ENCODE results near the gene HDAC4. TPM values are rescaled to one million over a fixed set of nuclear protein-coding genes. Genes with fewer than 3 reads are reported as not detected.
A peak's percentile ranks its signal among the peaks of the same experiment; 100 is the strongest.

Gene HDAC4
- total RNA-seq, 1 experiment from 2014 or later = 44.4 TPM

- no peak for DNase-seq (ENCODE audit: low spot score)
- CTCF ChIA-PET = no interaction called here
- TF ChIP-seq AR (CRISPR knock-in tag; IDR thresholded peaks at IDR 0.05) (no peak), TEAD4 (CRISPR knock-in tag; IDR thresholded peaks at IDR 0.05) (no peak), ZMAT4 (CRISPR knock-in tag; IDR thresholded peaks at IDR 0.05) (no peak)
- no peaks in the 10 kb centered on the region for H3K9me3 Mint-ChIP-seq
- no peak overlapping the region for H3K4me3 Mint-ChIP-seq
- no peak for ATAC-seq
- POLR2A ChIA-PET = no interaction called here
- H3K27me3 Mint-ChIP-seq (ENCODE audit: low read depth) = no peaks in the 10 kb centered on the region
- no peaks in the 10 kb centered on the region for H3K36me3 Mint-ChIP-seq
- peak overlapping the region; percentile 60; the same call in 1 of the 2 replicates for H3K27ac Mint-ChIP-seq
- peaks cover 54% of the 10 kb centered on the region for H3K4me1 Mint-ChIP-seq
Measured at GRCh38 chr2:239214725-239215124, 186.1 kb downstream of the HDAC4 start.

GRCh38 chr2:239213643-239214101 lies 187.1 kb downstream of the HDAC4 start:
- TF ChIP-seq USF2 (CRISPR knock-in tag; IDR thresholded peaks at IDR 0.05) = 0 out of 2 replicates have a peak, but pooled peaks have one; percentile 8
- TF ChIP-seq ATF2 (CRISPR knock-in tag; IDR thresholded peaks at IDR 0.05; ENCODE audit: borderline replicate concordance, low read depth) = no peak
- Mint-ChIP-seq H3K4me3 (no peak overlapping the region), H3K27ac (peak overlapping the region; percentile 62; the same call in 1 of the 2 replicates), H3K27me3 (ENCODE audit: low read depth) (no peaks in the 10 kb centered on the region), H3K4me1 (peaks cover 65% of the 10 kb centered on the region), H3K9me3 (no peaks in the 10 kb centered on the region), H3K36me3 (no peaks in the 10 kb centered on the region)
- ATAC-seq (no peak), DNase-seq (ENCODE audit: low spot score) (no peak)
- ChIA-PET POLR2A (no interaction called here), CTCF (interaction anchor here (1.6 kb wide), 1 partner anchor 19 kb away, joined by 5 read pairs; no protein-coding TSS in a partner anchor)

- ChIA-PET CTCF (interaction anchor here (1.6 kb wide), 1 partner anchor 19 kb away, joined by 5 read pairs; no protein-coding TSS in a partner anchor), POLR2A (no interaction called here)
- ATAC-seq (peak; percentile 21), DNase-seq (ENCODE audit: low spot score) (no peak)
- Mint-ChIP-seq H3K4me3 (no peak overlapping the region), H3K27ac (0 out of 2 replicates have a peak overlapping the region, but pooled peaks have one; percentile 49), H3K4me1 (peaks cover 70% of the 10 kb centered on the region), H3K27me3 (ENCODE audit: low read depth) (no peaks in the 10 kb centered on the region), H3K9me3 (no peaks in the 10 kb centered on the region), H3K36me3 (no peaks in the 10 kb centered on the region)
- TF ChIP-seq HMGA2 (CRISPR knock-in tag; IDR thresholded peaks at IDR 0.05) = no peak
- no peak for TF ChIP-seq IRF2 (CRISPR knock-in tag; IDR thresholded peaks at IDR 0.05; ENCODE audit: borderline replicate concordance, low read depth)
- no peak for TF ChIP-seq ESRRA (CRISPR knock-in tag; IDR thresholded peaks at IDR 0.05; ENCODE audit: borderline replicate concordance)
- no peak for TF ChIP-seq ZNF532 (CRISPR knock-in tag; IDR thresholded peaks at IDR 0.05; ENCODE audit: borderline replicate concordance)
- no peak for TF ChIP-seq GABPB1 (CRISPR knock-in tag; IDR thresholded peaks at IDR 0.05)
- no peak for TF ChIP-seq USF2 (CRISPR knock-in tag; IDR thresholded peaks at IDR 0.05)
Measured at GRCh38 chr2:239212929-239213642, 187.7 kb downstream of the HDAC4 start.

All from WTC11 (cell line).